Measurements from ENCODE around the gene C3orf33. TPM values are rescaled to one million over a fixed set of nuclear protein-coding genes. Genes with fewer than 3 reads are reported as not detected.

Gene C3orf33
- total and polyA plus RNA-seq, 2 of the 8 experiments (the other 6 are each of a cell fraction or from before 2014, with no cell fraction given), result 3.4 to 4.5 TPM

- TF ChIP-seq CHD1 (IDR thresholded peaks at IDR 0.05; ENCODE audit: low read depth, low read length) (no peak), ASH2L (IDR thresholded peaks at IDR 0.05; ENCODE audit: low read length) (no peak), SIRT6 (IDR thresholded peaks at IDR 0.05; ENCODE audit: low read length) (no peak)
Measured at GRCh38 chr3:155804323-155804722, 1.8 kb downstream of the C3orf33 start (continued).

Data from H1 (cell line).